Astrocyte of the cerebellum (primary cell): ENCODE data around the gene PLXNA2.

Experiments
- DNase-seq: peaks from one replicate; pipeline ENCODE4 v3.0.0-alpha.2; 2011; ENCODE audit warnings: low read depth
- H3K4me3 ChIP-seq: 2 replicates; pipeline ENCODE4 v1.5.1; 2011; ENCODE audit warnings: mild to moderate bottlenecking, low read depth, low read length, moderate library complexity
- in situ Hi-C: cut with HindIII; loops from 2 replicates; pipeline ENCODE4 v1.10.0; 2017; ENCODE audit warnings: low sequenced_read_pairs
- TF ChIP-seq, protein P1 (sequence below): IDR thresholded peaks from 2 replicates; pipeline ENCODE4 v1.5.1; 2012; ENCODE audit warnings: low read length, low read depth, moderate library complexity, mild to moderate bottlenecking; ENCODE audit errors: missing control alignments

Gene PLXNA2

DNA sequence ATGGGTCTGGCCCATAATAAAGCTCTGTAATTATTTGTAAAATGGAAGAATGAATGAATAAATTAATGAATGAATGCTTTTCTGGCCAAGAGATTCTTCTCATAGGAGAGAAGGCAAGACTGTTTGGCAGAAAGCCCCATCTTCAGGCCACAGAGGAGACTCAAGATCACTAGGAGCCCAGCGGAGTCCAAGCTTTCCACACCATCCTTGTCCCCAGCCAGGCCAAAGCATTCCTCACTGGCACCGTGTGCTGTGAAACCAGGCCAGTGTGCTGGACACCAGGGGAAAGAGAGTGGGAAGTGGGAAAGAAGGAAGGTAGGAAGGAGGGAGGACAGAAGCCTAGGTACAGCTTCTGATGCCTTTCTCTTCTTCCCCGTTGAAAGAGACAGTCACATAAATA lies 86.4 kb downstream of the PLXNA2 start:
- no peak for DNase-seq
- no peak overlapping the region for H3K4me3 ChIP-seq
- TF ChIP-seq, protein P1, sequence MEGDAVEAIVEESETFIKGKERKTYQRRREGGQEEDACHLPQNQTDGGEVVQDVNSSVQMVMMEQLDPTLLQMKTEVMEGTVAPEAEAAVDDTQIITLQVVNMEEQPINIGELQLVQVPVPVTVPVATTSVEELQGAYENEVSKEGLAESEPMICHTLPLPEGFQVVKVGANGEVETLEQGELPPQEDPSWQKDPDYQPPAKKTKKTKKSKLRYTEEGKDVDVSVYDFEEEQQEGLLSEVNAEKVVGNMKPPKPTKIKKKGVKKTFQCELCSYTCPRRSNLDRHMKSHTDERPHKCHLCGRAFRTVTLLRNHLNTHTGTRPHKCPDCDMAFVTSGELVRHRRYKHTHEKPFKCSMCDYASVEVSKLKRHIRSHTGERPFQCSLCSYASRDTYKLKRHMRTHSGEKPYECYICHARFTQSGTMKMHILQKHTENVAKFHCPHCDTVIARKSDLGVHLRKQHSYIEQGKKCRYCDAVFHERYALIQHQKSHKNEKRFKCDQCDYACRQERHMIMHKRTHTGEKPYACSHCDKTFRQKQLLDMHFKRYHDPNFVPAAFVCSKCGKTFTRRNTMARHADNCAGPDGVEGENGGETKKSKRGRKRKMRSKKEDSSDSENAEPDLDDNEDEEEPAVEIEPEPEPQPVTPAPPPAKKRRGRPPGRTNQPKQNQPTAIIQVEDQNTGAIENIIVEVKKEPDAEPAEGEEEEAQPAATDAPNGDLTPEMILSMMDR: no peak
- in situ Hi-C loops: loop anchor here (5.0 kb wide), 1 partner anchor 80 kb away; no protein-coding TSS in a partner anchor

DNA sequence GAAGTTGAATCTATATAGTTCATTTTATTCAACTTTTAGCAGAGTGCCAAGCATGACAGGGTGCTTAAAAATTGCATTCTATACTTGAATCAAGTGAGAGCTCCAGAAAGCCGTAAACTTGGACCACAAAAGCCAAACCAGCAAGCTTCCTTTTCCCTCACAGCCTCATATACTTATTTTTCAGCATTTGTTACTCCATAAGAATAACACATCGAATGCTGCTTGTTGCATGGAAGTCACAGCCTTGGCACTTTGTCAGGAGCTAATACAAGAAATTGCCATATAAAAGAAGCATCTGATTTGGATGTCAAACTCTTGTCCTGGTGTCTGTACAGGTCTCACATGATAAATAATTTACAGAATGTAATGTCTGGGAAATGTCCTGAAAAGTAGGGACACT lies 87.4 kb downstream of the PLXNA2 start:
- no peak overlapping the region for H3K4me3 ChIP-seq
- in situ Hi-C loops: loop anchor here (5.0 kb wide), 1 partner anchor 81 kb away; no protein-coding TSS in a partner anchor
- TF ChIP-seq, protein P1: no peak
- DNase-seq: no peak

- in situ Hi-C loops: loop anchor here (5.0 kb wide), 1 partner anchor 81 kb away; no protein-coding TSS in a partner anchor
- TF ChIP-seq, protein P1: no peak
- H3K4me3 ChIP-seq: no peak overlapping the region
- no peak for DNase-seq
Observed at GRCh38 chr1:208156310-208156709, 87.9 kb downstream of the PLXNA2 start.

GRCh38 chr1:208154679-208155642 lies 89.2 kb downstream of the PLXNA2 start:
- in situ Hi-C loops: loop anchor here (5.0 kb wide), 1 partner anchor 82 kb away; no protein-coding TSS in a partner anchor
- DNase-seq: no peak

DNA sequence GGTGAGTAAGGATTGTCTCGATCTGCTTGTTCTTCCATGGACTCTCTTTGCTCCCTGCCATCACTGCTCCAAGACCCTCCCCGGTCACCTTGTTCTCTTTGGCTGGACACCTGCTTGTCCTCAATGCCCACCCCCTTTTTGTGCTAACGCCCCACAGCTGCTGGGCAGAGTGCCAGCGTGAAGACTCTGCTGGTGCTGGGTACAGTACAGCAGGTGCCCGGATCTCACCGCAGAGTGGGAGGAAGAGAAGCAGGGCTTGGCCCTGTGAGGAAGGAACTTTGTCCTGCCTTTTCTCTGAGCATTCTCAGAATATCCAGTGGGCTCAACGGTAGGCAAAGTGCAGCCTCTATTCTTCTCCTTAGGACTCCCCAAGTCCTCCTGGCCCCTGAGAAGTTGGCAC lies 90.1 kb downstream of the PLXNA2 start:
- no peak overlapping the region for H3K4me3 ChIP-seq
- in situ Hi-C loops: no loop called here
- TF ChIP-seq, protein P1: no peak
- no peak for DNase-seq

More at GRCh38 chr1:208154679-208155642, 89.2 kb downstream of the PLXNA2 start:
- TF ChIP-seq, protein P1: no peak
- no peak overlapping the region for H3K4me3 ChIP-seq

- in situ Hi-C loops: no loop called here
- no peak for DNase-seq
- no peak overlapping the region for H3K4me3 ChIP-seq
- TF ChIP-seq, protein P1: no peak
Observed at GRCh38 chr1:208153386-208153785, 90.8 kb downstream of the PLXNA2 start.
